Loucy (cell line): ENCODE data around the gene NR4A2.

Experiments
- EZH2phosphoT487 ChIP-seq: fragments of 200-600 bp; IDR thresholded peaks from 2 replicates; pipeline ENCODE4 v1.6.1; 2018; ENCODE audit warnings: antibody characterized with exemption, mild to moderate bottlenecking, moderate library complexity, borderline replicate concordance
- TF ChIP-seq, protein P1 (sequence below): fragments of 200-600 bp; sonication (generic); conservative IDR thresholded peaks from 2 replicates; pipeline ENCODE4 v1.5.1; 2014; ENCODE audit warnings: mild to moderate bottlenecking, antibody characterized with exemption, low read length

- TF ChIP-seq, protein P1, sequence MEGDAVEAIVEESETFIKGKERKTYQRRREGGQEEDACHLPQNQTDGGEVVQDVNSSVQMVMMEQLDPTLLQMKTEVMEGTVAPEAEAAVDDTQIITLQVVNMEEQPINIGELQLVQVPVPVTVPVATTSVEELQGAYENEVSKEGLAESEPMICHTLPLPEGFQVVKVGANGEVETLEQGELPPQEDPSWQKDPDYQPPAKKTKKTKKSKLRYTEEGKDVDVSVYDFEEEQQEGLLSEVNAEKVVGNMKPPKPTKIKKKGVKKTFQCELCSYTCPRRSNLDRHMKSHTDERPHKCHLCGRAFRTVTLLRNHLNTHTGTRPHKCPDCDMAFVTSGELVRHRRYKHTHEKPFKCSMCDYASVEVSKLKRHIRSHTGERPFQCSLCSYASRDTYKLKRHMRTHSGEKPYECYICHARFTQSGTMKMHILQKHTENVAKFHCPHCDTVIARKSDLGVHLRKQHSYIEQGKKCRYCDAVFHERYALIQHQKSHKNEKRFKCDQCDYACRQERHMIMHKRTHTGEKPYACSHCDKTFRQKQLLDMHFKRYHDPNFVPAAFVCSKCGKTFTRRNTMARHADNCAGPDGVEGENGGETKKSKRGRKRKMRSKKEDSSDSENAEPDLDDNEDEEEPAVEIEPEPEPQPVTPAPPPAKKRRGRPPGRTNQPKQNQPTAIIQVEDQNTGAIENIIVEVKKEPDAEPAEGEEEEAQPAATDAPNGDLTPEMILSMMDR = no peak
- TF ChIP-seq EZH2phosphoT487 = no peak
Observed at GRCh38 chr2:156341452-156342253, 9.1 kb upstream of the NR4A2 start.
